GM12878 (cell line): ENCODE data around the gene ADM. TPM values are rescaled to one million over a fixed set of nuclear protein-coding genes. Genes with fewer than 3 reads are reported as not detected.

Experiments
- ATAC-seq: fragments of 200-7000 bp; cut with Tn5 transposase; 3 replicates; pipeline ENCODE4 v1.9.1; 2020; ENCODE audit warnings: mild to moderate bottlenecking, moderate library complexity
- BruUV-seq: library from RNA; stranded (reverse); fragments of 400-500 nt; replicated peaks from 2 replicates; lab custom pipeline; 2021; lab: Mats Ljungman, UMichigan
- CTCF ChIA-PET: fragments of 300-600 bp; sonication (Branson Sonifier 250); formaldehyde crosslinking; extraction: SDS; loops from one replicate; lab custom pipeline; 2021; ENCODE audit warnings: inconsistent platforms; lab: Yijun Ruan, JAX
- POLR2A ChIA-PET: fragments of 350-600 bp; formaldehyde crosslinking; extraction: SDS; loops from one replicate; lab custom pipeline; 2021; ENCODE audit warnings: inconsistent platforms; lab: Charles Lee
- RAD21 ChIA-PET: fragments of 300-600 bp; sonication (Branson Sonifier 250); formaldehyde crosslinking; loops from one replicate; lab custom pipeline; 2023; ENCODE audit warnings: antibody characterized with exemption; ENCODE audit not compliant: unreplicated experiment; lab: Charles Lee
- SMC1A ChIA-PET: fragments of 300-600 bp; sonication (Branson Sonifier 250); formaldehyde crosslinking; loops from one replicate; lab custom pipeline; 2023; ENCODE audit not compliant: unreplicated experiment, uncharacterized antibody; lab: Charles Lee
- DNase-seq: peaks from one replicate; pipeline ENCODE4 v3.0.0-alpha.2; 2011; ENCODE audit warnings: low read depth, low spot score
- FAIRE-seq: peaks from 3 replicates; lab custom pipeline; 2011; peaks lifted over from hg19 to GRCh38; lab: Jason Lieb, UNC
- H2AFZ ChIP-seq: 2 replicates; pipeline ENCODE4 v1.6.0; 2011; ENCODE audit warnings: low read depth, low read length, control low read depth; ENCODE audit not compliant: control insufficient read depth
- H3K27ac ChIP-seq: 2 replicates; pipeline ENCODE4 v1.5.1; 2011; ENCODE audit warnings: control low read depth; ENCODE audit not compliant: control insufficient read depth, insufficient read depth
- H3K27me3 ChIP-seq, 2 experiments: replicated peaks in 1 of 2; 2 replicates each; pipeline versions ENCODE4 v1.6.0 to v1.6.1; 2011; ENCODE audit warnings: low read length in 1 of 2; ENCODE audit not compliant: control insufficient read depth in 2 of 2, insufficient read depth in 2 of 2
- H3K36me3 ChIP-seq, 2 experiments: 2 replicates each; pipeline ENCODE4 v1.5.1; 2011; ENCODE audit warnings: low read length in 1 of 2; ENCODE audit not compliant: control insufficient read depth in 2 of 2, insufficient read depth in 2 of 2
- H3K4me1 ChIP-seq: 2 replicates; pipeline ENCODE4 v1.6.1; 2011; ENCODE audit warnings: mild to moderate bottlenecking, low read length, moderate library complexity, mixed read lengths; ENCODE audit not compliant: control insufficient read depth, insufficient read depth
- H3K4me2 ChIP-seq: 2 replicates; pipeline ENCODE4 v1.6.0; 2011; ENCODE audit warnings: control low read depth; ENCODE audit not compliant: control insufficient read depth, insufficient read depth
- H3K4me3 ChIP-seq: fragments of 200-600 bp; sonication (generic); 2 replicates; pipeline ENCODE4 v1.5.1; 2016
- H3K79me2 ChIP-seq: 2 replicates; pipeline ENCODE4 v1.6.0; 2011; ENCODE audit warnings: low read length; ENCODE audit not compliant: control insufficient read depth, insufficient read depth
- H3K9ac ChIP-seq: 2 replicates; pipeline ENCODE4 v1.8.0; 2011; ENCODE audit warnings: low read length, control low read depth, mixed read lengths; ENCODE audit not compliant: control insufficient read depth, insufficient read depth
- H3K9me3 ChIP-seq: replicated peaks from 3 replicates; pipeline ENCODE4 v1.5.1; 2011; ENCODE audit warnings: mild to moderate bottlenecking, low read length; ENCODE audit not compliant: control insufficient read depth, insufficient read depth
- H4K20me1 ChIP-seq: 2 replicates; pipeline ENCODE4 v1.6.0; 2011; ENCODE audit not compliant: control insufficient read depth, insufficient read depth
- EGR1 ChIP-seq, 2 experiments: IDR thresholded peaks; 1 replicate in 1 of 2; 2 replicates in 1 of 2; pipeline ENCODE4 v1.6.1; 2011 to 2012; ENCODE audit warnings: low read depth in 2 of 2, low read length in 2 of 2, borderline replicate concordance in 1 of 2, mild to moderate bottlenecking in 1 of 2, moderate library complexity in 1 of 2
- GABPA ChIP-seq: IDR thresholded peaks from 2 replicates; pipeline ENCODE4 v1.6.1; 2014; ENCODE audit warnings: antibody characterized with exemption, low read depth, mild to moderate bottlenecking, inconsistent platforms
- HDAC2 ChIP-seq: fragments of 200-600 bp; sonication (generic); IDR thresholded peaks from 2 replicates; pipeline ENCODE4 v1.6.1; 2017
- MLLT1 ChIP-seq: fragments of 450-650 bp; IDR thresholded peaks from 2 replicates; pipeline ENCODE4 v1.6.1; 2016; ENCODE audit warnings: mild to moderate bottlenecking
- MYC ChIP-seq: IDR thresholded peaks from 2 replicates; pipeline ENCODE4 v1.6.1; 2011; ENCODE audit warnings: mild to moderate bottlenecking, low read length, moderate library complexity, inconsistent platforms; ENCODE audit not compliant: insufficient read depth, insufficient replicate concordance, insufficient read length, severe bottlenecking
- NFXL1 ChIP-seq: fragments of 450-650 bp; IDR thresholded peaks from 2 replicates; pipeline ENCODE4 v1.6.1; 2017; ENCODE audit warnings: antibody characterized with exemption, mild to moderate bottlenecking, borderline replicate concordance
- ZBTB33 ChIP-seq: fragments of 450-650 bp; IDR thresholded peaks from 2 replicates; pipeline ENCODE4 v1.6.1; 2017; ENCODE audit warnings: mild to moderate bottlenecking
- ZBTB40 ChIP-seq: fragments of 450-650 bp; IDR thresholded peaks from 2 replicates; pipeline ENCODE4 v1.6.1; 2016; ENCODE audit warnings: mild to moderate bottlenecking, moderate library complexity, borderline replicate concordance
- in situ Hi-C: fragments of 300-500 bp; cut with MboI; formaldehyde crosslinking; loops from 9 replicates; pipeline ENCODE4 v1.14.3; 2018; ENCODE audit warnings: mixed read lengths
- intact Hi-C: fragments of 100-400 bp; cut with micrococcal nuclease; formaldehyde crosslinking; loops from one replicate; pipeline ENCODE4 v1.14.2; 2022; ENCODE audit not compliant: unreplicated experiment
- polyA plus RNA-seq, 11 experiments: library from polyadenylated mRNA; depleted of rRNA in 4 of 11; unstranded in 6 of 11; stranded (reverse) in 5 of 11; fragments of >200 nt; fragmentation: Nextera tagmentation in 4 of 11; fragmentation: Illumina TruSeq in 1 of 11; extraction: Ambion mirVana in 4 of 11; extraction: Trizol in 1 of 11; gene quantifications; 1 replicate in 1 of 11; 2 replicates in 10 of 11; pipeline versions ENCODE4 v1.2.1 to v1.2.3, GENCODE V29; 2011 to 2016; ENCODE audit warnings: inconsistent platforms in 2 of 11, missing spikeins in 2 of 11, low read depth in 1 of 11
- total RNA-seq, 4 experiments: library from RNA; depleted of rRNA in 3 of 4; stranded (reverse); fragments of >200 nt in 3 of 4; fragmentation: Illumina TruSeq in 1 of 4; extraction: Trizol in 1 of 4; gene quantifications; 2 replicates each; pipeline versions ENCODE4 v1.2.1 to v1.2.3, GENCODE V29; 2013 to 2021

Gene ADM
- total and polyA plus RNA-seq, 10 of the 15 experiments (the other 5 are each of a cell fraction or from before 2014, with no cell fraction given), result 0.11 to 4.2 (median 0.21) TPM; not detected in 7

GRCh38 chr11:10326012-10326964 lies 21.4 kb downstream of the ADM start (continued):
- TF ChIP-seq ZBTB33 (no peak), HDAC2 (no peak)

GRCh38 chr11:10327254-10327653 lies 22.4 kb downstream of the ADM start:
- TF ChIP-seq MLLT1, result no peak
- TF ChIP-seq GABPA, result no peak
- TF ChIP-seq NFXL1, result no peak
- TF ChIP-seq EGR1 (IDR thresholded peaks at IDR 0.05; ENCODE audit: borderline replicate concordance in 1 of 2, low read depth in 2 of 2, low read length in 2 of 2), result no peak
- TF ChIP-seq MYC, result no peak
- TF ChIP-seq ZBTB40, result no peak
- TF ChIP-seq, all 136 proteins: peak for 0
- Histone ChIP-seq H3K4me3 (no peak overlapping the region), H3K27me3 (0 out of 4 replicates have a peak, but pooled peaks cover 0 to 1% of the 10 kb centered on the region in 2 experiments), H3K27ac (no peak overlapping the region), H3K9me3 (no peaks in the 10 kb centered on the region), H2AFZ (no peak overlapping the region), H3K36me3 (no peaks in the 10 kb centered on the region), H3K79me2 (no peaks in the 10 kb centered on the region), H3K4me1 (no peaks in the 10 kb centered on the region), H3K4me2 (no peak overlapping the region), H4K20me1 (no peaks in the 10 kb centered on the region), H3K9ac (no peak overlapping the region)
- ChIA-PET CTCF (interaction anchor here (1.3 to 4.6 kb wide), 5 partner anchors 20 to 355 kb away, joined by 3 to 52 read pairs (median 4); no protein-coding TSS in a partner anchor), RAD21 (interaction anchor here (0.9 to 1.9 kb wide), 4 partner anchors 9 to 120 kb away, joined by 3 to 6 read pairs (median 5); no protein-coding TSS in a partner anchor), POLR2A (no interaction called here), SMC1A (interaction anchor here (0.6 to 6.5 kb wide), 5 partner anchors 18 to 452 kb away, joined by 3 to 55 read pairs (median 5); no protein-coding TSS in a partner anchor)
- FAIRE-seq (no peak), DNase-seq (no peak), ATAC-seq (no peak)
- intact Hi-C loops, result no loop called here
- no TSS peak for BruUV-seq
- in situ Hi-C loops, result loop anchor here (10.0 kb wide), 1 partner anchor 562 kb away; no protein-coding TSS in a partner anchor
